Measurements from ENCODE around the gene OR56A5. TPM values are rescaled to one million over a fixed set of nuclear protein-coding genes. Genes with fewer than 3 reads are reported as not detected.
A peak's percentile ranks its signal among the peaks of the same experiment; 100 is the strongest.

The OR56A5 gene
- polyA plus RNA-seq, 3 donors: not detected

- WGBS (ENCODE audit: insufficient coverage): 95% methylated on average over 13 of the region's 14 CpGs
- H3K27ac Mint-ChIP-seq: no peak overlapping the region
Observed at GRCh38 chr11:5994791-5995190, 26.5 kb upstream of the OR56A5 start.

DNA sequence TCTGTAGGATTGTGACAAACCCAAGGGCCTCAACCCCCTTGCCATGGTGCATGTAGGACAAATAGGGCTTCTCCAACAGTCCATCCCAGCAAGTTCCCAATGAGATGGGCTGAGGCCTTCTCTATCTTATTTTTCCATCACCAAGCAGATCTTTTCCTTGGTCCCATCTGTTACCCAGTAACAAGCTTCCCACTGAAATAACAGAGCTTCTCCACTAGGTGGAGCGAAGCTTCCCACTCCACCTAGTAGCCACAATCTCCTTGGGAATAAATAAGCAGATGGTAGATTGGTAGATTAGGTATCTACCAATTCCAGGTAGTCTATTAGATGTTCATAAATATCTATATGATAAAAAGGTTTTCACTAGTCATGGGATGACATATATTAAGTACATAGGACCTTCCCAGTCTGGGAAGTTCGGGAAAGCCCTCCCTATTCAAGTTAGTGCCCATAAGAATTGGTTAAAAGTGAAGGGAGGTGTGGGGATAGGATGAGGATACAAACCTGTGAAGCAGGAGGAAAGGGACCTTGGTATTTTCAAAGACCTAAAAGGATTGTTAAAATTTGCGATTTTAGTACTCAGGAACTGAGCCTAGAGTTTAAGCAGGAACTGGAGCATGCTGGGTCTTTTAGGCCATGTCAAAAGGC, 24.4 kb upstream of the OR56A5 start:
- WGBS (ENCODE audit: insufficient coverage): 82% methylated on average over 1 of the region's 3 CpGs
- Mint-ChIP-seq H3K4me1 (no peaks in the 10 kb centered on the region), H3K27ac (no peak overlapping the region), H3K27me3 (ENCODE audit: low read depth in 3 of 3) (peaks cover 9 to 17% (median 9%) of the 10 kb centered on the region in 3 donors), H3K4me3 (no peak overlapping the region), H3K9me3 (no peaks in the 10 kb centered on the region), H3K36me3 (no peaks in the 10 kb centered on the region)
- H3K4me3 ChIP-seq (replicated peaks in 1 of 3; ENCODE audit: low read depth in 2 of 3, low read length in 3 of 3): no peak overlapping the region
- TF ChIP-seq, protein P1, sequence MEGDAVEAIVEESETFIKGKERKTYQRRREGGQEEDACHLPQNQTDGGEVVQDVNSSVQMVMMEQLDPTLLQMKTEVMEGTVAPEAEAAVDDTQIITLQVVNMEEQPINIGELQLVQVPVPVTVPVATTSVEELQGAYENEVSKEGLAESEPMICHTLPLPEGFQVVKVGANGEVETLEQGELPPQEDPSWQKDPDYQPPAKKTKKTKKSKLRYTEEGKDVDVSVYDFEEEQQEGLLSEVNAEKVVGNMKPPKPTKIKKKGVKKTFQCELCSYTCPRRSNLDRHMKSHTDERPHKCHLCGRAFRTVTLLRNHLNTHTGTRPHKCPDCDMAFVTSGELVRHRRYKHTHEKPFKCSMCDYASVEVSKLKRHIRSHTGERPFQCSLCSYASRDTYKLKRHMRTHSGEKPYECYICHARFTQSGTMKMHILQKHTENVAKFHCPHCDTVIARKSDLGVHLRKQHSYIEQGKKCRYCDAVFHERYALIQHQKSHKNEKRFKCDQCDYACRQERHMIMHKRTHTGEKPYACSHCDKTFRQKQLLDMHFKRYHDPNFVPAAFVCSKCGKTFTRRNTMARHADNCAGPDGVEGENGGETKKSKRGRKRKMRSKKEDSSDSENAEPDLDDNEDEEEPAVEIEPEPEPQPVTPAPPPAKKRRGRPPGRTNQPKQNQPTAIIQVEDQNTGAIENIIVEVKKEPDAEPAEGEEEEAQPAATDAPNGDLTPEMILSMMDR (IDR thresholded peaks at IDR 0.05): peak; percentile 83
- no peak overlapping the region for H3K4me2 ChIP-seq (replicated peaks; ENCODE audit: extremely low read depth, low read length, poor library complexity, severe bottlenecking)
- no peaks in the 10 kb centered on the region for H4K20me1 ChIP-seq (ENCODE audit: insufficient read depth, low read length)
- no peak overlapping the region for H2AFZ ChIP-seq (ENCODE audit: insufficient read depth, low read depth, low read length, poor library complexity, severe bottlenecking)
- H3K27me3 ChIP-seq (ENCODE audit: control insufficient read depth in 2 of 2, insufficient read depth in 2 of 2, low read length in 2 of 2): peaks cover 12 to 21% of the 10 kb centered on the region in 2 donors
- peak in 2 of 3 donors; percentile 16 to 18 for DNase-seq
- H3K27ac ChIP-seq (ENCODE audit: low read depth in 1 of 2, low read length in 2 of 2): no peak overlapping the region
- no peaks in the 10 kb centered on the region for H3K4me1 ChIP-seq (ENCODE audit: control insufficient read depth in 1 of 2, insufficient read depth in 2 of 2, low read length in 2 of 2)
- intact Hi-C loops (cut with micrococcal nuclease): no loop called here
- H3K9ac ChIP-seq (ENCODE audit: insufficient read depth, low read length, poor library complexity, severe bottlenecking): no peak overlapping the region
- H3K79me2 ChIP-seq (ENCODE audit: insufficient read depth, low read length): no peaks in the 10 kb centered on the region
- no peaks in the 10 kb centered on the region for H3K9me3 ChIP-seq (replicated peaks in 1 of 2; ENCODE audit: control insufficient read depth in 1 of 2, insufficient read depth in 1 of 2, low read length in 2 of 2)
- H3K36me3 ChIP-seq (replicated peaks in 1 of 2; ENCODE audit: control insufficient read depth in 1 of 2, insufficient read depth in 2 of 2, low read length in 2 of 2): no peaks in the 10 kb centered on the region

More at GRCh38 chr11:5994791-5995190, 26.5 kb upstream of the OR56A5 start:
- Histone ChIP-seq H3K9me3 (replicated peaks in 1 of 2; ENCODE audit: control insufficient read depth in 1 of 2, insufficient read depth in 1 of 2, low read length in 2 of 2) (no peaks in the 10 kb centered on the region), H3K27ac (ENCODE audit: low read depth in 1 of 2, low read length in 2 of 2) (no peak overlapping the region), H4K20me1 (ENCODE audit: insufficient read depth, low read length) (no peaks in the 10 kb centered on the region), H3K4me3 (replicated peaks in 1 of 3; ENCODE audit: low read depth in 2 of 3, low read length in 3 of 3) (no peak overlapping the region), H3K9ac (ENCODE audit: insufficient read depth, low read length, poor library complexity, severe bottlenecking) (no peak overlapping the region), H3K27me3 (ENCODE audit: control insufficient read depth in 2 of 2, insufficient read depth in 2 of 2, low read length in 2 of 2) (peaks cover 9 to 13% of the 10 kb centered on the region in 2 donors), H3K36me3 (replicated peaks in 1 of 2; ENCODE audit: control insufficient read depth in 1 of 2, insufficient read depth in 2 of 2, low read length in 2 of 2) (no peaks in the 10 kb centered on the region), H3K79me2 (ENCODE audit: insufficient read depth, low read length) (no peaks in the 10 kb centered on the region), H2AFZ (ENCODE audit: insufficient read depth, low read depth, low read length, poor library complexity, severe bottlenecking) (no peak overlapping the region), H3K4me2 (replicated peaks; ENCODE audit: extremely low read depth, low read length, poor library complexity, severe bottlenecking) (no peak overlapping the region), H3K4me1 (ENCODE audit: control insufficient read depth in 1 of 2, insufficient read depth in 2 of 2, low read length in 2 of 2) (no peaks in the 10 kb centered on the region)
- Mint-ChIP-seq H3K4me3 (no peak overlapping the region), H3K9me3 (peaks cover 0 to 4% (median 0%) of the 10 kb centered on the region in 7 donors), H3K4me1 (no peaks in the 10 kb centered on the region), H3K36me3 (no peaks in the 10 kb centered on the region), H3K27me3 (ENCODE audit: low read depth in 3 of 3) (peaks cover 7 to 14% (median 11%) of the 10 kb centered on the region in 3 donors)
- intact Hi-C loops (cut with micrococcal nuclease): no loop called here
- TF ChIP-seq, protein P1 (IDR thresholded peaks at IDR 0.05): no peak
- DNase-seq: no peak

All from CD14-positive monocyte (primary cell).